HepG2 (cell line): ENCODE measurements around the gene PRSS12.

Experiments used
- ARHGAP35 ChIP-seq: sonication (generic); formaldehyde crosslinking; IDR thresholded peaks from 2 replicates; pipeline ENCODE4 v1.9.0; 2022; ENCODE audit warnings: mild to moderate bottlenecking, inconsistent platforms, moderate library complexity, missing genetic modification reagents, borderline replicate concordance
- ATF2 ChIP-seq: sonication (generic); formaldehyde crosslinking; IDR thresholded peaks from 2 replicates; pipeline ENCODE4 v1.4.0; 2020; ENCODE audit warnings: missing genetic modification reagents
- EHMT2 ChIP-seq: fragments of 200-600 bp; sonication (generic); IDR thresholded peaks from 2 replicates; pipeline ENCODE4 v1.7.0; 2017; ENCODE audit warnings: antibody characterized with exemption, low read depth, low read length, borderline replicate concordance
- JUN ChIP-seq: sonication (generic); formaldehyde crosslinking; IDR thresholded peaks from 2 replicates; pipeline ENCODE4 v1.4.0; 2020; ENCODE audit warnings: mild to moderate bottlenecking, missing genetic modification reagents
- MATR3 ChIP-seq: sonication (generic); formaldehyde crosslinking; IDR thresholded peaks from 2 replicates; pipeline ENCODE4 v1.4.0; 2020; ENCODE audit warnings: missing genetic modification reagents
- MTF1 ChIP-seq: sonication (generic); formaldehyde crosslinking; IDR thresholded peaks from 2 replicates; pipeline ENCODE4 v1.5.0; 2020; ENCODE audit warnings: missing genetic modification reagents
- POLR2A ChIP-seq, 2 experiments: IDR thresholded peaks; 2 replicates each; pipeline ENCODE4 v1.6.1; 2011; ENCODE audit warnings: low read depth in 2 of 2, low read length in 2 of 2, mild to moderate bottlenecking in 1 of 2, moderate library complexity in 1 of 2; ENCODE audit not compliant: insufficient read depth in 1 of 2
- RNF2 ChIP-seq: fragments of 450-650 bp; conservative IDR thresholded peaks from 2 replicates; pipeline ENCODE4 v1.6.1; 2016; ENCODE audit warnings: low read depth
- TCF7 ChIP-seq: sonication (generic); IDR thresholded peaks from 2 replicates; pipeline ENCODE4 v1.6.1; 2016; ENCODE audit warnings: antibody characterized with exemption, low read depth
- ZBTB2 ChIP-seq: sonication (generic); formaldehyde crosslinking; IDR thresholded peaks from 2 replicates; pipeline ENCODE4 v1.8.0; 2022; ENCODE audit warnings: low read depth, missing genetic modification reagents
- ZC3H13 ChIP-seq: sonication (generic); formaldehyde crosslinking; IDR thresholded peaks from 2 replicates; pipeline ENCODE4 v1.8.1; 2023; ENCODE audit warnings: mild to moderate bottlenecking, missing genetic modification reagents, moderate library complexity
- ZNF160 ChIP-seq: sonication (generic); formaldehyde crosslinking; IDR thresholded peaks from 2 replicates; pipeline ENCODE4 v1.8.0; 2022; ENCODE audit warnings: mild to moderate bottlenecking, inconsistent platforms, missing genetic modification reagents

GRCh38 chr4:118389721-118390120 is 36.9 kb upstream of the PRSS12 start:
- TF ChIP-seq TCF7, result no peak
- no peak for TF ChIP-seq MTF1
- no peak for TF ChIP-seq ARHGAP35 (CRISPR knock-in tag)
- TF ChIP-seq JUN, result no peak
- TF ChIP-seq RNF2, result no peak
- TF ChIP-seq POLR2A (IDR thresholded peaks at IDR 0.05; ENCODE audit: insufficient read depth in 1 of 2, low read depth in 2 of 2, low read length in 2 of 2), result no peak
- no peak for TF ChIP-seq ZNF160 (CRISPR knock-in tag)
- no peak for TF ChIP-seq ATF2 (CRISPR knock-in tag)
- TF ChIP-seq MATR3 (CRISPR knock-in tag), result no peak
- TF ChIP-seq ZBTB2 (CRISPR knock-in tag), result no peak
- TF ChIP-seq ZC3H13 (CRISPR knock-in tag), result no peak
- TF ChIP-seq EHMT2, result no peak
